ENCODE results near the gene GDF9.

DNA sequence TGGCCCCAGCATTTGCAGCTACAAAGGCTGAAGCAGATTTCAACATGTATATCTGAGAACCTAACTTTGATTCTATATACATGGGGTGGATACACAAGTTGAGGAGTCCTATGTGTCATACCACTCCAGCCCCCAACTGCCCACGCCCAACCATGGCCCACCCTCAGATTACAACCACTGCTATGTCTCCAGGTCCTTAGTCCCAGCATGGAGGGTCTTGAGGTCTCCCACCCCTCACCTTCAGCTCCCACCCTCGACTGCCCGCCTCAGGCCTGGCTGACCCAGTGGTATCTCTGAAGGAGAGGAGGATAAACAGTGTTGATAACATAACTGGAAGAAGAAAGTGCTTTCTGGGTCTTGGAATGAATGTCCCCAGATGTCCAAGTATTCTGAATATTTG, 44.9 kb downstream of the GDF9 start:
- TF ChIP-seq, protein P1, sequence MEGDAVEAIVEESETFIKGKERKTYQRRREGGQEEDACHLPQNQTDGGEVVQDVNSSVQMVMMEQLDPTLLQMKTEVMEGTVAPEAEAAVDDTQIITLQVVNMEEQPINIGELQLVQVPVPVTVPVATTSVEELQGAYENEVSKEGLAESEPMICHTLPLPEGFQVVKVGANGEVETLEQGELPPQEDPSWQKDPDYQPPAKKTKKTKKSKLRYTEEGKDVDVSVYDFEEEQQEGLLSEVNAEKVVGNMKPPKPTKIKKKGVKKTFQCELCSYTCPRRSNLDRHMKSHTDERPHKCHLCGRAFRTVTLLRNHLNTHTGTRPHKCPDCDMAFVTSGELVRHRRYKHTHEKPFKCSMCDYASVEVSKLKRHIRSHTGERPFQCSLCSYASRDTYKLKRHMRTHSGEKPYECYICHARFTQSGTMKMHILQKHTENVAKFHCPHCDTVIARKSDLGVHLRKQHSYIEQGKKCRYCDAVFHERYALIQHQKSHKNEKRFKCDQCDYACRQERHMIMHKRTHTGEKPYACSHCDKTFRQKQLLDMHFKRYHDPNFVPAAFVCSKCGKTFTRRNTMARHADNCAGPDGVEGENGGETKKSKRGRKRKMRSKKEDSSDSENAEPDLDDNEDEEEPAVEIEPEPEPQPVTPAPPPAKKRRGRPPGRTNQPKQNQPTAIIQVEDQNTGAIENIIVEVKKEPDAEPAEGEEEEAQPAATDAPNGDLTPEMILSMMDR (IDR thresholded peaks at IDR 0.05), result no peak
- TF ChIP-seq POLR2A (IDR thresholded peaks at IDR 0.05), result no peak
